Pulmonary artery endothelial cell (primary cell): ENCODE data around the gene TMEM158. TPM values are rescaled to one million over a fixed set of nuclear protein-coding genes. Genes with fewer than 3 reads are reported as not detected.

ENCODE experiments used
- DNase-seq: peaks from one replicate; pipeline ENCODE4 v3.0.0-alpha.2; 2011; ENCODE audit warnings: low read depth, low spot score
- total RNA-seq: library from RNA; depleted of rRNA; stranded (reverse); fragments of >200 nt; gene quantifications from 2 replicates; pipeline ENCODE4 v1.2.3, GENCODE V29; 2014

The TMEM158 gene
- 6.1 and 6.3 TPM in 2 replicates for total RNA-seq

DNA sequence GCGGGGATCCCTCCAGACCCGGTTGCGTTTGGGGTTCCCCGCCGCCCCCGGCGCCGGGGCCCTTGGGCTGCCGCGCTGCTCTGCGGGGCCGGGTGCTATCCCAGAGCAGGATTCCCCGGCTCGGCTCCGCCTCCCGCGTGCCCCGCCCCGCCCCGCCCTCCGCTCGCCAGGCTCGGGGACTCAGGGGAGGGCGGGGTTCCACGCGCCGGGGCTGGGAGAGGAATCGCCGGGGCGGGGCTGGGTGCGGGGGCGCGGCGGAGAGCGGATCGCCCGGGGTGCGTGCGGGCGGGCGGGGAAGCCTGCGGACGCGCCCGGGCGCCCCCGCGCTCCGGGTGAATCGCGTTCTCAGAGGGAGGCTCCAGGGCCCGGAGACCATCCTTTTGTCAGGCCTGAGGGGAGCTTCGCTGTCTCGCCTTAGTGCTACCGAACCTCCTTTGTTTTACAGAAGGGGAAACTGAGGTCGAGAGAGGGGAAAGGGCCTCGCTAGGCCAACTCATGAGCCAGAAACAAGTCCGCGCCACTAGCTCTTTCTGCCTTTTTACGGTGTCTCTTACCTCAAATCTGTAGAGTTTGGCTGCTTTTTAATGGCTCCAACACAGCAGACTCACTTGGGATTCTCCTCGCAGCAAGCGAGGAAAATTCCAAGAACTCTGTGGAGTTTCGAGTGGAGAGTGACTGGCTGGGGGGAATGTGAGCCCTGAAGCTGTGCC lies at the start of gene TMEM158:
Gene TMEM158, minus strand, starts transcription at position 82 of the 710 bp plus-strand sequence. CDS start 260 bp downstream, outside the sequence.
- no peak for DNase-seq

DNA sequence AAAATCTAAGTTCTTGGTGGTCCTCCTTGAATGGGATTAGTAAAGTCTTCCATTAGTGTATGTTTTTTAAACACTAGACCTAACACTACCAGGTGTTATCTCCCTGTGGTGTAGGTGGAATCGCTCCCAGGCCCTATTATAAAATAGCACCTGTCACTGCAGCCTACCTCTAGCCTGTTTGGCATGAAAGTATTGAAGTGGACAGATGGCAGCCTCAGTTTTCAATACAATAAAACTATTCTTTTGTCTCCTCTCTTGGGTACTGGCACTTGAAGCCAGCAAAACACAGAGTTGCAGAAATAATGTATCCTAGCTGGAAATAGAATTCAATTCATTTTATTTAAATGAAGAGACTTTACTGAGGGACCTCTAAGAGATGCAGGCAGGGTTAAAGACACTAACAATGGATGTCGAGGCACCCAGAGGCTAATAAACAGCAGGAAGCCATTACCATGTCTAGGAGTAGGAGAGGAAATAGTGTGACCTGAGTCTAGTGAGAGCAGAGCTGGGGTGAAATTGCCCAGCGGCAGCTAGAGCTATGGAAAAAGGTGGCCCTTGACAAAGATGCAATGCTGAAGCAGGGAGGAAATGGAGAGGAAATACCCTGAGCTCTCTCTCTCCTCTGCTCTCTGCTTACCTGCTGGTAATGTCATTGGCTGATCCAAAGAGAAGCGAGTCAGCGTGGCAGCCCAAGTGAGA lies 49.1 kb upstream of the TMEM158 start:
- DNase-seq = no peak

DNA sequence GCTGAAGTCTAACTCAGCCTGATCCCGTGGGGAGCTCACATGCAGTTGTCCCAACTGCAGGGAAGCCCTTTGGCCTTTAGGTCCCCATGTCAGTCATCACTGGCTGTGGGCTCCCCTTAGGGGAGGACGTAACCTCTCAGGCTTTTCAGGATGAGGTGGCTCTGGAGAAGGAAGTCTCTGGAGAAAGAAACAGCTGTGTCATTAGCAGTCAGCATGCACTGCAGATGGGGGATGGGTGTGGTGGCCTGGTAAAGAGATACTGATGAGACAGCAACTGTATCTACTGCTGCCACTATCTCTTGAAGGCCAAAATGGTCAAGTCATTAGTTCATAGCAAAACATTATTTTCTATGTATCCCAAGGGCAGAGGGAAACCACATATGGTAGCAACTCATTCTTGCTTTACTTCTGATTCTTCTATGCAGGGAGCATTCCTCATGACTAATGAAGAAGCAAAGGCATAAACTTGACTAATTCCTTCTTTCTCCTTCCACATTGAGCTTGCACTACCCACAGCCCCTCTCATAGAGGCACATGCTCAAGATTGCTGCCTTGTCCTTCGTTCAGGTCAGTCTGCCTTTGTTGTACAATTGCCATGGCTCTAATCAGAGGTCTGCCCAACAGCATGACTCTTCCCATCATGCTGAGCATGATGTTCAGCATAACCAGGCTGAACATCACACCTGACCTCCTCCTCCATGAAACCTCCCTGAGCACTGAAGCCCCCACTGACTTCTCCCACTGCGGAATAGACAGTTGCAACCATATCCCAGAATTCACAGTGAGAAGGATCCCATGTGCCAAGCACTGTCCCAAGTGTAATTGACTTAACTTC lies 47.8 kb upstream of the TMEM158 start:
- DNase-seq = no peak

DNA sequence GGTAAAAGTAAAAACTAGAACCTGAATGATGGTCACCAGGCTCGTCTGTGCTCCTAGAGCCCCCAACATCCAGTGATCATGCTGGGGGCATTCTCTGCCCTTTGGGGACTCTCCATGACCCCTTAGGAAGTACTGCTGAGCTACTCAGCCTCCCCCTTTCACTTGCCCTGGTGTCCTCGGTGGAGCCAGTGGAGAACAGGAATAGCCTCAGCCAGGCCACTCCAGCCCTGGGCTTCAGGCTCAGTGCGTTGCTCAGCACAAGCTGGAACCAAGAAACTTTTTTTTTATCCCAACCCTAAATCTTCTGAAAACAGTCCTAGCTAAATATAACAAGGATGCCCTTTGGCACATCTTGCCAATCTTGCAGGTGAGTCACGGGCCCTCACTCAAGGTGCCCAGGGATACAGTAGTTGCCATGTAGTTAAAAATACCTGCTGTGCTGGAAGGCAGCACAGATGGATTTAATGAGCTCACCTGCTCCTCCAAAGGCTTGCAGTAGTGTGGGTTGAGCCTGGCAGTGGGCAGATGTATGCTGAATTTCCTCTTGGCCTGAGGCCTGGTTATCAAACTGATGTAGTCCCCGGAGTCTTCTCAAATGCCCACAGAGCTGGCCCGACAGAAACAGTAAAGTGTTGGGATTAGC lies 46.9 kb upstream of the TMEM158 start:
- DNase-seq = no peak

DNA sequence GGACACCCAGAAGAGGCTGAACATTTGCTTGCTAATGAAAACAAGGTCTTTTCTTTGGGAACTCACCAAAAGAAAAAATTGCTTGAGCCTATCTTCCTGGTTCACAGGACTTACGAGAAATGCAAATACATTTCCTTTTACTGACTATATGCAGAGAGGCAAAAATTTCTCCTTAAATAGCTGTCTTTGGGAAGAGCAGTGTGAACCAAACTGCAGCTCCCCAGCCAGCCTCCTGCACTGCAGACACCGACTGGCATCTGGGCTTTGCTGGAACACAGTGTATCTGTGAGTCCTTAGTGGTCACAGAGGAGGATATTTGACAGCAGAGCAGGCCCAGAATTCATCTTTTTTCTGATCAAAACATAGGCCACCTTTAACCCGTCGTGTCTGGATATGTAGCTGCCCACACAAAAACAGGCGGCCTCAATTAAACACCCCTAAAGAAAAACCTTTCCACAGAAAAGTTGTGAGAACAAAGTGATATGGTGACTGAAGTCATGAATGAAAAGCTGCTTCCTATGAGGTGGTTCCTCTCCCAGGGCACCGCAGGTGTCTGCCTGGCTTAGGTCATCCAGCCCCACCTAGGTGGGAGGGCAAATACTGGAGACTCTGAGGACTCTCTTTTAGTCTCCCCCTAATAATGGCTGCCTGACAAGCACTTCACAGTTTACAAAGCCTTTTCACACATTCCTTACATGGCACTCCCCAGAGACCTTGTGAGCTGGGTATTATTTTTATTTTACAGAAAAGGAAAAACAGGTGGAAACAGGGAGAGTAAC lies 46.1 kb upstream of the TMEM158 start:
- no peak for DNase-seq

DNA sequence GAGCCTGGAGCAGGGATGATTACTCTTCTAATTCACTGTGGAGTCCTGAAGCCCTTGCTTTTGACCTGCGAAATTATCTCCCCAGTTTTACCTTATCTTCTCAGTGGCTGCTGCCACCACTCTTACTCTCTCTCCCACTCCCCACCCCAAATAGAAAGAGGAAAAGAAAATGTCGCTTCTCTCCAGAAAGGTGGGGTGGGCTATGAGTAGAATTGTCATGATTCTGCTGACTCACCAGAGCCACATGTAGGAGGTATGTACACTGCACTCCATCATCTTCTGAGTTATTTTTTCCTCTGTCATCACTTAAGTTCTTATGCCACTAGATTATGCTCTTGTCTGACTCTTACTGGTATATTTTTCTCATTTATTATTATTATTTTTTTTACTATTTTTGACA lies 43.9 kb upstream of the TMEM158 start:
- DNase-seq = no peak

DNA sequence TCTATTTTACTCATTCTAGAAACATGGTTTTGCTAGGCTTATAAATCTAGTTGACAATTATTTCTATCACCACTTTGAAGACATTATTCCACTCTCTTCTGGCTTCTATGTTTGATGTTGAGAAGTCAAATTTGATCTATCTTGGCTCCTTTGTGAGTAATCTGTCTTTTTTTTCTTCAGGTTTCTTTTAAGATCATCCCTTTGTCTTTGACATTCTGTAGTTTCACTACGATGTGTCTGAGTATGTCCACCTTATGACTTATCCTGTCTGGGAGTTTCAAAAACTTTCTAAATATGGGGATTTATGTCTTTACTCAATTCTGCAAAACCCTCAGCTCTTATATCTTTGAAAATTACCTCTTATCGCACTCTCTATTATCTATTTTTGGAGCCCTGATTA lies 41.0 kb upstream of the TMEM158 start:
- DNase-seq = no peak

DNA sequence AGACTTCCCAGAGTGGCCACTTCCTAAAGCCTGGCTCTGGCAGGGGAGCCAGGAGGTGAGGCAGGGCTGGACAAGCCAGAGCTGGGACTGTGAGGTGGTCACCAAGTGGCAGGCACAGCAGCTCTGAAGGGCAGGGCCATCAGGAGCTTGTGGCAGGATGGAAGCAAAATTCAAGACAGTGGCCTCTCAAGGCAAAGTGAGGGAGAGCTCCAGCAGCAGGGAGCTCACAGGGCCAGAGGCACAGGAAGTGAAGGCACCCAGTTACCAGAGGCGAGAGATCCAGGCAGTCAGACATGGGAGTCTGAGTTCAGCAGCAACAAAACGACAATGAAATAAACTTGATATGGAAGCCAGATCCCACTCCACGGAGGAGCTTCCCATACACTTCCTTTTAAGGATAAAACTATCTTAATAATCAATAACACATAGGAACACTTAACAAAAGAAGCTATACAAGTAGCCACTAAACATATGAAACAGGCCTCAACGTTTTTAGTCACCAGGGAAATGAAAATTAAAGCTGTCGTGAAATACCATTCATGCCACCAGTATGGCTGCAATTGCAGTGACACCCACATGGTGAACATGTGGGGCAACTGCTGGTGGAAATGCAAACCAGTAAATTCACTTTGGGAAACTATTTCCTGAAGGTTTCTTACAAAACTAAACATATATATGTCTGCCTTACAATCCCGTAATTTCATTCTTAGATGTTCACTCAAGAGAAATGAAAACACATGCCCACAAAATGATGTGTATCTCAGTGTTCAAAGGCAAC lies 35.4 kb upstream of the TMEM158 start:
- DNase-seq = no peak

DNA sequence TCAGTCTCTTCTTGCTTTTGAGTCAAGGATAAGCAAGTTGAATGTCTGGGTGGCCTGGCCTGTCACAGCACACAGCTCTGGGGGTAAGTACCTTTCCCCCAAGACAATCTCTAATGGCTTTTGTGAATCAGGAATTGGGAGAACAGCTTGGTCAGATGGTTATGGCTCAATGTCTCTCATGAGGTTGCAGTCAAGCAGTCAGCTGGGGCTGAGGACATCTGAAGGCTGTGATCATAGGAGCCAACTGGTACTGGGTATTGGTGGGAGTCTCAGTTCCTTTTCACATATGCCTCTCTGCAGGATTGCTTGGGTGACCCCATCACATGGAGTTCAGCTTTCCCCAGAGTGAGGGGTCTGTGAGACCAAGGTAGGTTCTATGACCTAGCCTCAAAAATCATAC lies 33.0 kb upstream of the TMEM158 start:
- DNase-seq = no peak

DNA sequence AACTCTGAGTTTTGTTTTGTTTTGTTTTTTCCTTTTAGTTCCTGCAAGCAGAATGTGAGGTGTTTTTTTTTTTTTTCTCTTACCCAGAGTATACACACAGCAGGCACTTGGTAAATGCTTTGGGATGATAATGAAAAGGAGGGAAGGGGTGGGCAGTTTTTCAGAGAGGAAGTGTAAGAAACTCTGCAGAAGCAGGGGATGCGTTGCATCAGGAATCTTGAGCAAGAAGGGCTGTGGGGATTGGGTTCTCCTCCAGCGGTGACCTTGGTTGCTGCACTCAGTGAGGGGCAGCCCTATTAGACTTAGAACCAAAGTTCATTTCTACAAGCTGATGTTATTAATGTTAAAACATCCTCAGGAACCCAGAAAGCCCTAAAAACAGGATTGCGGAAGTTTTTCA lies 32.2 kb upstream of the TMEM158 start:
- no peak for DNase-seq

DNA sequence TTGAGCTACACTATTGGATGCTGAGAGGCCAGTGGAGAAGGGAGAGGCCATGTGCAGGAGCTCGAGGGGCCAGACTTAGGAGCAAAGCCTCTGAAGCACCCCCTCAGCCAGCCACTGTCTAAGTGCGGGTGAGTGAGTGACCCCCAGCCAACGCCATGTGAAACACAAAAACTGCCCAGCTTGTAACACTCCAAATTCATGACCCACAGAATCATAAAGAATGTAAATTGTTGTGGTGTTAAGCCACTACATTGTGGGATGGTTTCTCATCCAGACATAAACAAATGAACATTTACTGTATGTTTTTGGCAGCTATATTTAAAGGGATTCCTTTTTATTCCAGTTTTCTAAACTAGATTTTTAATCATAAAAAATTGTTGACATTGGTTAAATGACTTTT lies 27.2 kb upstream of the TMEM158 start:
- no peak for DNase-seq

DNA sequence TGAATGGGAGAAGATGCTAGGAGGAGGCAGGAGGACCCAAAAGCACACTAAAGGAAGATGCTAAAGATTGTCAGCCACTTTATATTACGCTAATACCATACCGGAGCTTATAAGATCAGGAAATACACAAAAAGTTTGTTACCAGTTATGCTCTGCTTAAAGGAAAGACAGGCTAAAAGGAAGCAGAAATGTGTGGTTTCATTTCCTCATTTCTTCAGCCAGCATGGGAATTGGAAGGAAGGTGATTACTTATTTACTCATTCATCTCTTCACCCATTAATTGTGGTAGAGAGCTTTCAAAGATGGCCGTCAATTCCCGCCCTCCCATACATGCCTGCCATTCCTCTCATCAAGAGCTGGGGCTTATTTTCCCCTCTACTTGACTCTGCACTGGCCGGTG lies 26.7 kb upstream of the TMEM158 start:
- no peak for DNase-seq

DNA sequence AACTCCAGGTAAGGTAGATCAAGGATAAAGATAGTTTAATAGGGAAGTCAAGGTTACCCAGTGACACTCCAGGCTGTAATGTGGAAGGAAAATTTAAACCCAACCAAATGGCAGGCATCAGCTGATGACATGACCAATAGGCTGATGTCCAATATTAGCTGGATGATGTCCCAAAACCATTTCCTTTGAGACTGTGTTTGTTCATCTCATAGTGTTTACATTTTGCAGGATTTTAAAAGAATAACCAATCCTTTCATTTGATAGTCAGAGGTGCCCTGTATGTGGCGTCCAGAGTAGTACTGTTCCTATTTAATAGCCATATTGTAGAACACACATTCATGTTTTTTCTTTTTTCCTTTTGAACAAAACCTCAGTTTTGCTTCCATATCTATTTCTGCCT lies 23.3 kb upstream of the TMEM158 start:
- DNase-seq = no peak

DNA sequence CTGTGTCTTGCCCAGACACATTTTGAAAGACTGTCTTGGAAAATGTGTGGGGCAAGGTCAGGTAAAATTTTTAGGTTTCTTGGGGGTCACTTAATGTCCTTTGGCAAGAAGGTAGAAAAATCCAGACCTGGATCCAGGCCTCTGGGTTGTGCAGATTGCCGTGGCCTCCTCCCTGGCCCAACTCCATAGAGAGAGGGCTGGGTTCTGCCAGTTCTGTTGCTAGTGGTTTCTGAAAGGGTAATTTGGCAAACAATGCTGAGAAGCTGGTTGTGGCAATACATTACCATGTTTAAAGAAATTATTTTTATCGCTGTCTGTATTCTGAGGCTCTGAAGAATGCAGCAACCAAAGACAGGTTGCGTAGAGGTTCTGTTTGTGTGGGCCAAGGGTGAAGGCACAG lies 20.2 kb upstream of the TMEM158 start:
- DNase-seq = no peak

DNA sequence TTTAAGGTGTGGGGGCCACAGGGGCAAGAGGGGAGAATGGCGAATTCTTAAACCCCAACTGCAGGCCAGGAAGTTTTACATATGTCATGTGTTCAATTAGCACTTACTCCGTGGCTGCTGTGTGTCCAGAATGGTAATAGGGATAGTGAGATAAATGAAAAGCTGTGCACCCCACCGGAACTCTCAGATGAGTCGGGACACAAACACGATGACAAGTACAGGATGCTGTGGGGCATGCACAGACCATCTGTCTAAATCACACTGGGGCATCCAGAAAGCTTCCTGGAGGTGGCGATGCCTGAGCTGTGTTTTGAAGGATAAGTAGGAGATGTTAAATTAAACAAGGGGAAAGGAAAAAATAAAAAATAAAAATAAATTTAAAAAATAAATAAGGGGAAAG lies 18.3 kb upstream of the TMEM158 start:
- DNase-seq = no peak

DNA sequence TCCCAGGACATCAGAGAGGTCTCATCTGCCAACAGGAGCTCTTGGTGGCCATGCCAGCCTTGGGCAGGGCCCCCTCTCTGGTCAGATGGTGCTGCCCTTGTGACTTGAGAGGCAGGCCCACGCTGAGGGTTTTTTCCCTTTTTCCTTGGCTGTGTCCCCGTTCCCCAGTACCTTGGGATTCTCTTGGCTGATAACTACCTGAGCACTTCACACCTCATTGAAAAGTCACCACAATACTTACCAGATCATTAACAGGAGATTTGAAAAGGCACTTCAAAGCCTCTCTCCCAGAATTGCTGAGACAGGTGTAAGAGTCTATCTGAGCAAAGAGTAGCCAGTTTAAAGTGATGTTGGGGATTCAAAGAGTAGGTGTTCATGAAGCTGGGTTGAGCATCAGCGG lies 15.1 kb upstream of the TMEM158 start:
- DNase-seq = no peak

DNA sequence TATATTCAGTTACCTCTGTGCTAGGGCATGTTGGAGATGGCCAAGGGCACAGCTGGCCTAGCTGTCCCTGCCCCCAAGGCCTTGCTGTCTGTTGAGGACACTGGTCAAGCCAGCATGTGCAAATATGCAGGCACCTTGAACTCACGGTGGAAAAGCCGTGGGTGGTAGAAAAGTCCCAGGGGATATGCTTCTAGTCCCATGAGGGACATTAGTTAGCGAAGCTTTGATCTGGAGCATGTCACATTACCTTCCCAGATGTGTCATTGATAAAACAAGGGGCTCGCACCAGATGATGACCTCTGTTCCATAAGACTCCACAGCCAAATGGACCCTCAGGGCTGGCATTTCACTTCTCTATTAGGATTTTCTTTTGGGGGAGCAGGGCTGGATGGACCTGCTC lies 14.2 kb upstream of the TMEM158 start:
- no peak for DNase-seq

DNA sequence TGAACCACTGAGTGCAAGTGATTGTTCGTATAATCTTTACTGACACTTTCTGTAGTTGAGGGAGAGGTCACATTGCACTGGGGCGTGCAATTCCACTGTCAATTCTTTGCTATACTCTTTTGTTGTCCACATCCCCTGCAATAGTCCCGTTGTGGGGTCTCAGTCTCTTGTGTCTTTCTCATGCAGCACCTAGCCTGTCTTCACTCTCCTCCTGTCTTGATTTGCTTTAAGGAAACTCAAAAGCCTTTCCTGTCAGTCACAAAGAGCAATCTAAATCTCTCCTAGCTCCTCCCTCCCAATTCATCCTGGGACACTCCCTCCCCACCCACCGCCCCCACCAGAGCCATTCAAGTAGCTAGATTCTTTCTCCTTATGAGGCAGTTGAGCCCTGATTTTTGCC lies 13.2 kb upstream of the TMEM158 start:
- no peak for DNase-seq

DNA sequence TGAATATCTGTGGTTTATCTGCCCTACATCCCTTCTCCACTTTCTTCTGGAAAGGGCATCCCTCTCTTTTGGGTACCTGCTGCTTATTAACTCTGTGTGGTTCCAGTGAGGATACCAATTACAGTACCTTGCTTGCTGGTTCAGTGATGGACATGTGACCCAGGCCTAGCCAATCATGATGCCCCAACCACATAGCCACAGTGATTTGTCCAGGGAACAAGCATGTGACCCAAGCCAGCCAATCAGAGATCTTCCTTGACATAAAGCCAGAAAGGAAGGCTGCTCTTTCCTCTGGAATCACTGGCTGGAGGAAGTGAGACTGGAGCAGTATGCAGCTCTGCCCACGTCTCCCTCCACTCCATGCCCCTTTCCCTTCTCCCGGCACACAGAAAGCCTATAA lies 10.9 kb upstream of the TMEM158 start:
- DNase-seq = no peak

DNA sequence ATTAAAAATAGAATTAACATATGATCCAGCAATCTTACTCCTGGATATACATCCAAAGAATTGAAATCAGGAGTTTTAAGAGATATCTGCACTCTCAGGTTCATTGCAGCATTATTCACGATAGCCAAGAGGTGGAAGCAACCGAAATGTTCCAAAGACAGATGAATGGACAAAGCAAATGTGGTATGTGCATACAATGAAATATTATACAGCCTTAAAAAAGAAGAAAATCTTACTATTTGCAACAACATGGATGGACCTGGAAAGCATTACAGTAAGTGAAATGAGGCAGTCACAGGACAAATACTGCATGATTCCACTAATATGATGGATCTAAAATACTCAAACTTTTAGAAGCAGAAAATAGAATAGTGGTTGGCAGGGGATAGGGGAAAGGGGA lies 9.3 kb upstream of the TMEM158 start:
- DNase-seq = no peak
